ENCODE results near the gene CCL5. TPM values are rescaled to one million over a fixed set of nuclear protein-coding genes. Genes with fewer than 3 reads are reported as not detected.

Gene CCL5
- total RNA-seq, 1 experiment from 2014 or later: 0.34 TPM

DNA sequence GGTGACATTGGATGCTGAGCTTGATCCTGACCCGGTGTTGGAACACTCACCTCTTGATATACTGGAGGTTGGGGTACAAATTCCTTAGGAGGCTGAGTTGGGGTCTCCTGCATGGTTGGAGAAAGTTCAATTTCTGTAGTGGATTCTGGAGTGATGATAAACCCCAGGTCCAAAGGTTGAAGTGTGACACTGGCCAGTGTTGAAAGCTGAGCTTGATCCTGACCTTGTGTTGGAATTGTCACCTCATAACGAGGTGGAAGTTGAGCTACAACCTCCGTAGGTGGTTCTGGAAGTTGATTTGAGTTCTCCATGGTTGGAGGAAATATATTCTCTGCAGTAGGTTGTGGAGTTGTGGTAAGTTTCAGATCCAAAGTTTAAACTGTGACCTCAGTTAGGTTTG lies 29.2 kb upstream of the CCL5 start:
- Histone ChIP-seq H3K9me3 (ENCODE audit: control insufficient read depth in 1 of 2, insufficient read depth in 1 of 2, low read depth in 1 of 2, low read length in 2 of 2) (no peaks in the 10 kb centered on the region), H2AFZ (ENCODE audit: low read depth, low read length, poor library complexity, severe bottlenecking) (no peak overlapping the region), H3K27me3 (ENCODE audit: insufficient read depth, low read length) (no peaks in the 10 kb centered on the region), H3K4me2 (ENCODE audit: low read length) (no peak overlapping the region), H3K36me3 (ENCODE audit: control insufficient read depth in 1 of 2, insufficient read depth in 2 of 2, low read length in 2 of 2) (no peaks in the 10 kb centered on the region), H3K79me2 (ENCODE audit: insufficient read depth, low read length) (no peaks in the 10 kb centered on the region), H3K27ac (ENCODE audit: low read depth, low read length) (no peak overlapping the region), H3K4me1 (ENCODE audit: control insufficient read depth in 1 of 2, insufficient read depth in 2 of 2, low read length in 2 of 2) (no peaks in the 10 kb centered on the region), H3K9ac (ENCODE audit: low read length) (no peak overlapping the region), H3K9me2 (ENCODE audit: insufficient read depth) (no peaks in the 10 kb centered on the region), H3K4me3 (replicated peaks in 1 of 2; ENCODE audit: low read depth in 1 of 2, low read length in 2 of 2) (no peak overlapping the region), H4K20me1 (ENCODE audit: insufficient read depth) (no peaks in the 10 kb centered on the region)
- TF ChIP-seq POLR2A (IDR thresholded peaks at IDR 0.05; ENCODE audit: borderline replicate concordance, extremely low read depth, insufficient read depth, insufficient read length) (no peak), EZH2 (IDR thresholded peaks at IDR 0.05) (no peak), CBX3 (IDR thresholded peaks at IDR 0.05; ENCODE audit: low read depth) (no peak), FOSL1 (IDR thresholded peaks at IDR 0.05; ENCODE audit: low read depth) (no peak), ZNF274 (IDR thresholded peaks at IDR 0.05; ENCODE audit: low read depth, low read length) (no peak), SIN3A (IDR thresholded peaks at IDR 0.05; ENCODE audit: low read depth) (no peak), JUND (IDR thresholded peaks at IDR 0.05) (no peak), EGR1 (IDR thresholded peaks at IDR 0.05; ENCODE audit: low read depth) (no peak), ELF1 (IDR thresholded peaks at IDR 0.05; ENCODE audit: borderline replicate concordance, low read depth) (no peak), POLR2AphosphoS5 (IDR thresholded peaks at IDR 0.05; ENCODE audit: low read depth, low read length) (no peak)
- TF ChIP-seq, protein P1, sequence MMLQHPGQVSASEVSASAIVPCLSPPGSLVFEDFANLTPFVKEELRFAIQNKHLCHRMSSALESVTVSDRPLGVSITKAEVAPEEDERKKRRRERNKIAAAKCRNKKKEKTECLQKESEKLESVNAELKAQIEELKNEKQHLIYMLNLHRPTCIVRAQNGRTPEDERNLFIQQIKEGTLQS (IDR thresholded peaks at IDR 0.05): no peak
- TF ChIP-seq, protein P2, sequence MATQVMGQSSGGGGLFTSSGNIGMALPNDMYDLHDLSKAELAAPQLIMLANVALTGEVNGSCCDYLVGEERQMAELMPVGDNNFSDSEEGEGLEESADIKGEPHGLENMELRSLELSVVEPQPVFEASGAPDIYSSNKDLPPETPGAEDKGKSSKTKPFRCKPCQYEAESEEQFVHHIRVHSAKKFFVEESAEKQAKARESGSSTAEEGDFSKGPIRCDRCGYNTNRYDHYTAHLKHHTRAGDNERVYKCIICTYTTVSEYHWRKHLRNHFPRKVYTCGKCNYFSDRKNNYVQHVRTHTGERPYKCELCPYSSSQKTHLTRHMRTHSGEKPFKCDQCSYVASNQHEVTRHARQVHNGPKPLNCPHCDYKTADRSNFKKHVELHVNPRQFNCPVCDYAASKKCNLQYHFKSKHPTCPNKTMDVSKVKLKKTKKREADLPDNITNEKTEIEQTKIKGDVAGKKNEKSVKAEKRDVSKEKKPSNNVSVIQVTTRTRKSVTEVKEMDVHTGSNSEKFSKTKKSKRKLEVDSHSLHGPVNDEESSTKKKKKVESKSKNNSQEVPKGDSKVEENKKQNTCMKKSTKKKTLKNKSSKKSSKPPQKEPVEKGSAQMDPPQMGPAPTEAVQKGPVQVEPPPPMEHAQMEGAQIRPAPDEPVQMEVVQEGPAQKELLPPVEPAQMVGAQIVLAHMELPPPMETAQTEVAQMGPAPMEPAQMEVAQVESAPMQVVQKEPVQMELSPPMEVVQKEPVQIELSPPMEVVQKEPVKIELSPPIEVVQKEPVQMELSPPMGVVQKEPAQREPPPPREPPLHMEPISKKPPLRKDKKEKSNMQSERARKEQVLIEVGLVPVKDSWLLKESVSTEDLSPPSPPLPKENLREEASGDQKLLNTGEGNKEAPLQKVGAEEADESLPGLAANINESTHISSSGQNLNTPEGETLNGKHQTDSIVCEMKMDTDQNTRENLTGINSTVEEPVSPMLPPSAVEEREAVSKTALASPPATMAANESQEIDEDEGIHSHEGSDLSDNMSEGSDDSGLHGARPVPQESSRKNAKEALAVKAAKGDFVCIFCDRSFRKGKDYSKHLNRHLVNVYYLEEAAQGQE (IDR thresholded peaks at IDR 0.05; ENCODE audit: low read depth): no peak
- TF ChIP-seq, protein P3, sequence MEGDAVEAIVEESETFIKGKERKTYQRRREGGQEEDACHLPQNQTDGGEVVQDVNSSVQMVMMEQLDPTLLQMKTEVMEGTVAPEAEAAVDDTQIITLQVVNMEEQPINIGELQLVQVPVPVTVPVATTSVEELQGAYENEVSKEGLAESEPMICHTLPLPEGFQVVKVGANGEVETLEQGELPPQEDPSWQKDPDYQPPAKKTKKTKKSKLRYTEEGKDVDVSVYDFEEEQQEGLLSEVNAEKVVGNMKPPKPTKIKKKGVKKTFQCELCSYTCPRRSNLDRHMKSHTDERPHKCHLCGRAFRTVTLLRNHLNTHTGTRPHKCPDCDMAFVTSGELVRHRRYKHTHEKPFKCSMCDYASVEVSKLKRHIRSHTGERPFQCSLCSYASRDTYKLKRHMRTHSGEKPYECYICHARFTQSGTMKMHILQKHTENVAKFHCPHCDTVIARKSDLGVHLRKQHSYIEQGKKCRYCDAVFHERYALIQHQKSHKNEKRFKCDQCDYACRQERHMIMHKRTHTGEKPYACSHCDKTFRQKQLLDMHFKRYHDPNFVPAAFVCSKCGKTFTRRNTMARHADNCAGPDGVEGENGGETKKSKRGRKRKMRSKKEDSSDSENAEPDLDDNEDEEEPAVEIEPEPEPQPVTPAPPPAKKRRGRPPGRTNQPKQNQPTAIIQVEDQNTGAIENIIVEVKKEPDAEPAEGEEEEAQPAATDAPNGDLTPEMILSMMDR (IDR thresholded peaks at IDR 0.05 in 2 of 3, conservative IDR thresholded peaks at IDR 0.05 in 1 of 3; ENCODE audit: borderline replicate concordance in 1 of 3, insufficient read depth in 1 of 3, low read depth in 2 of 3, low read length in 2 of 3): no peak
- POLR2A ChIA-PET: no interaction called here
- DNase-seq (ENCODE audit: low read depth, low spot score) (no peak), ATAC-seq (no peak)
- intact Hi-C loops (cut with micrococcal nuclease): no loop called here
- CTCF ChIA-PET: no interaction called here
- BruUV-seq (replicated peaks): no TSS peak
- RAD21 ChIA-PET (ENCODE audit: low non-redundant PET in 1 of 2, low total read pairs in 2 of 2, uncharacterized antibody in 2 of 2, unreplicated experiment in 2 of 2): no interaction called here

Measured in HCT116 (cell line).